Mucosa of descending colon (tissue), 3 donors: ENCODE results near the gene PRELP. TPM values are rescaled to one million over a fixed set of nuclear protein-coding genes. Genes with fewer than 3 reads are reported as not detected.

Source experiments
- ATAC-seq: fragments of 200-7000 bp; cut with Tn5 transposase; one replicate; pipeline ENCODE4 v1.9.1; 2020; ENCODE audit warnings: mild to moderate bottlenecking, moderate library complexity
- DNase-seq, 3 donors: peaks; one replicate each; pipeline ENCODE4 v3.0.0-alpha.2; 2020
- H3K36me3 ChIP-seq: fragments of 200-600 bp; one replicate; pipeline ENCODE4 v1.8.0; 2021; ENCODE audit warnings: low read depth, mild to moderate bottlenecking
- H3K4me1 ChIP-seq: fragments of 200-600 bp; one replicate; pipeline ENCODE4 v1.8.0; 2021; ENCODE audit warnings: low read depth, mild to moderate bottlenecking
- H3K4me3 ChIP-seq: fragments of 200-600 bp; one replicate; pipeline ENCODE4 v1.8.0; 2021; ENCODE audit warnings: mild to moderate bottlenecking
- H3K9me3 ChIP-seq: fragments of 200-600 bp; one replicate; pipeline ENCODE4 v1.8.0; 2021; ENCODE audit warnings: mild to moderate bottlenecking
- intact Hi-C, 2 donors: fragments of 100-400 bp; cut with DNase I in 1 of 2; cut with micrococcal nuclease in 1 of 2; formaldehyde crosslinking; loops; one replicate each; pipeline versions ENCODE4 v1.11.0 to v1.11.1; 2022; cut with DNase I, micrococcal nuclease
- total RNA-seq, 3 donors: library from RNA; stranded (reverse); fragmentation: NEBNext Ultra II Directional in 2 of 3; extraction: Animal tissue kit (Norgen Biotek cat#: 25700) in 2 of 3; gene quantifications; one replicate each; pipeline versions ENCODE4 v1.2.1 to v1.2.4, GENCODE V29; 2021 to 2023
- TF ChIP-seq, protein P1 (sequence below): fragments of 200-600 bp; IDR thresholded peaks from one replicate; pipeline ENCODE4 v1.8.0; 2022; ENCODE audit warnings: antibody characterized with exemption, mild to moderate bottlenecking
- donor health status: DM: no; HTN: no; CAD: no; lungs with moderate emphysema.
- donor health status: DM: no; HTN: no; CAD: no.
- donor health status: DM: no; HTN: yes; CAD: no.

The PRELP gene
- total RNA-seq, 3 donors from 2014 or later: 5.5 to 174 (median 5.6) TPM

DNA sequence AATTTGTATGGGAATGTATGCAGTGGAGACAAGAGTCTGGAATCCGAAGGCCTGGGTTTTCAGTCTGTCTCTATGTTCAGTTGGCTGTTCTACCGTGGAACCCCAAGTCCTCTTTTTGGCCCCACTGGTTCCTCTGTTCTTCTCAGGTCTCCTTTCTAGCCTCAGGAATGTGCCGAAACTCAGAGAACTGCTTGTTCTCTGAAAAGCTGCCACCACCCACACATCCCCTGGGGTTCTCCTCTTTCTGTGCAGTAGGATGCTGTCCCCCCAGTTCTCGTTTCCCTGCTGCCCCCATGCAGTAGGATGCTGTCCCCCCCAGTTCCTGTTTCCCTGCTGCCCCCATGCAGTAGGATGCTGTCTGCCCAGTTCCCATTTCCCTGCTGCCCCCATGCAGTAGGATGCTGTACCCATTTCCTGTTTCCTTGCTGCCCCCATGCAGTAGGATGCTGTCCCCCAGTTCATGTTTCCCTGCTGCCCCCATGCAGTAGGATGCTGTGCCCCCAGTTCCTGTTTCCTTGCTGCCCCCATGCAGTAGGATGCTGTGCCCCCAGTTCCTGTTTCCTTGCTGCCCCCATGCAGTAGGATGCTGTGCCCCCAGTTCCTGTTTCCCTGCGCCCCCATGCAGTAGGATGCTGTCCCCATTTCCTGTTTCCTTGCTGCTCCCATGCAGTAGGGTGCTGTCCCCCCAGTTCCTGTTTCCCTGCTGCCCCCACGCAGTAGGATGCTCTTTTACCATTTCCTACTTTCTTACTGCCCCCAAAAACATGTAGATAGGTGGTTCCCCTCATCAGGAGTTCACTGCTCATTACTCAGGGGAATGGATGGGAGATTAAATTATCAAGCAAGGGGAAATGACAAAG lies 53.6 kb downstream of the PRELP start:
- TF ChIP-seq, protein P1, sequence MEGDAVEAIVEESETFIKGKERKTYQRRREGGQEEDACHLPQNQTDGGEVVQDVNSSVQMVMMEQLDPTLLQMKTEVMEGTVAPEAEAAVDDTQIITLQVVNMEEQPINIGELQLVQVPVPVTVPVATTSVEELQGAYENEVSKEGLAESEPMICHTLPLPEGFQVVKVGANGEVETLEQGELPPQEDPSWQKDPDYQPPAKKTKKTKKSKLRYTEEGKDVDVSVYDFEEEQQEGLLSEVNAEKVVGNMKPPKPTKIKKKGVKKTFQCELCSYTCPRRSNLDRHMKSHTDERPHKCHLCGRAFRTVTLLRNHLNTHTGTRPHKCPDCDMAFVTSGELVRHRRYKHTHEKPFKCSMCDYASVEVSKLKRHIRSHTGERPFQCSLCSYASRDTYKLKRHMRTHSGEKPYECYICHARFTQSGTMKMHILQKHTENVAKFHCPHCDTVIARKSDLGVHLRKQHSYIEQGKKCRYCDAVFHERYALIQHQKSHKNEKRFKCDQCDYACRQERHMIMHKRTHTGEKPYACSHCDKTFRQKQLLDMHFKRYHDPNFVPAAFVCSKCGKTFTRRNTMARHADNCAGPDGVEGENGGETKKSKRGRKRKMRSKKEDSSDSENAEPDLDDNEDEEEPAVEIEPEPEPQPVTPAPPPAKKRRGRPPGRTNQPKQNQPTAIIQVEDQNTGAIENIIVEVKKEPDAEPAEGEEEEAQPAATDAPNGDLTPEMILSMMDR: no peak
- DNase-seq: no peak
- no peak for ATAC-seq
- H3K4me1 ChIP-seq: no peaks in the 10 kb centered on the region
- H3K9me3 ChIP-seq: no peaks in the 10 kb centered on the region
- intact Hi-C loops: no loop called here
- H3K4me3 ChIP-seq: no peak overlapping the region
- H3K36me3 ChIP-seq: no peaks in the 10 kb centered on the region

DNA sequence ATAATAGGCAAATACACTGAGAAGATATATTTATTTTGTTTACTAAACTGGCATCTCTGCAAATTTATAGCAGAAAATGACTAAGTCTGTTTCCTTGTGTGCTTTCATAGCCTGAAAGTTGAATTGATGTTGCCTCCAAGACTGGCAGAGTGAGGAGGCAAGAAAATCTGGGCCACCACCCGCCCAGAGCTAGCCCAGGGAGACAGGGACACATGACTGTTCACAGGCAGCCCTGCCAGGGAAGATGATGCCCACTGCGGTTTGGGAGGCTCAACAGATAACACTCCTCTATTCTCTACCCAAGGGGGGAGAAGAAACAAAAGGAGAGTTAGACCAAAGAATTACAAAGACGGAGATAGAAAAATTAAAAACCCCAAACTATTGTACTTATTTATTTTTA lies 55.5 kb downstream of the PRELP start:
- no peak for DNase-seq
- TF ChIP-seq, protein P1: no peak
- ATAC-seq: no peak
- Histone ChIP-seq H3K9me3 (no peaks in the 10 kb centered on the region), H3K36me3 (no peaks in the 10 kb centered on the region), H3K4me1 (no peaks in the 10 kb centered on the region), H3K4me3 (no peak overlapping the region)
- intact Hi-C loops: no loop called here

DNA sequence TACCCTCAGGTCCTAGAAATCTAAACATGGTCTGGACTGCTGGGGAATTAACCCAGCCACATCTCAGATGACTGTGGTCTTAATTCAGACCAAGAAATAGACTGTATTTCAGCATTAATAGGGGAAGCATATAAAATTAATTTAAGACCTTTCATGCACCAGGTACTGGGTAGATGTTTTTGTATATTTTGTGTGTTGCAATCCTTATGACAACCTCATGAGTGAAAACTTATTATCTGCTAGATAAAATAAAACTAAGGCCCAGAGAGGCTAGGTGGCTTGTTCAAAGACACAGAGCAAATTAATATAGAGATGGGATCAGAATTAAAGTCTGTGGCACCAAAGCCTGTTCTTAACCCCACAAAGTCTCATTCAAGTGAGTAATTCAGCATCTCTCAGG lies 58.4 kb downstream of the PRELP start:
- no peaks in the 10 kb centered on the region for H3K4me1 ChIP-seq
- no peak for DNase-seq
- intact Hi-C loops: no loop called here
- no peak overlapping the region for H3K4me3 ChIP-seq
- TF ChIP-seq, protein P1: no peak
- ATAC-seq: no peak
- no peaks in the 10 kb centered on the region for H3K9me3 ChIP-seq
- H3K36me3 ChIP-seq: no peaks in the 10 kb centered on the region

DNA sequence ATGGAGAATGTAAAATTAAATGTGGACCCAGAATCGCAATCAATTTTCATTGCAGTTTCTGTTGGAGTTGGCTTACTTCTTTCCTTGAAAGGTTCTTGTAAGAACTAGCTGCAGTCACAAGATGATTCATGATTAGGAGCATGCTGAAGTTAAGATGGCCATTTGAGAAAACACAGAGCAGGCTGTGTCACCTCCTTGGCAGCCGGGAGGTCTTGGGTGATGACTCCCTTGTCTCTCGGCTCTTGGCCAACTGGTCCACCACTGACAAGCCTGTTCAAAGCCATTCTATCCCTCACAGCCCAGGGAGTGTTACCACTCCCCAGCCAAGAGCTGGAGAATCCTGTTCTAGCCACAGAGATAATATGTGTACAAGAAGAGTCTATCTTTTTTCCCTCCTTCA lies 58.9 kb downstream of the PRELP start:
- Histone ChIP-seq H3K4me1 (no peaks in the 10 kb centered on the region), H3K36me3 (no peaks in the 10 kb centered on the region), H3K9me3 (no peaks in the 10 kb centered on the region), H3K4me3 (no peak overlapping the region)
- intact Hi-C loops: no loop called here
- TF ChIP-seq, protein P1: no peak
- DNase-seq (no peak), ATAC-seq (no peak)

DNA sequence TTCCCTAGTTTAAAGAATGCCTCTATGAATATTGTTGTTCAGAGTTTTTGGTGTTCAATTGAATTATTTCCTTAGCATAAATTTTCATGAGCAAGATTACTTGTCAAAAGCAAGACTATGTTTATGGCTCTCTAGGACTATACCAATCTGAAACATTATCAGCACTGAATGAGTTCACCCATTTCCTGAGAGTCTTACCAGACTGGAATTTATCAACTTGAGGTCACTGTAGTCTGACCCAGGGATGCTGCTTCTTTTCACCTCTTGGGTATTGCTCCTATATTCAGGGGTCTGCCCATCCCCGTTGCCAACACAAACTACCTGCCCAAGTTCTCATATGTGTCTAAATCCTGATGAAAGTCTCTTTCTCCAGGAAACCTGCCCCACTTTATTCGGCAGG lies 61.0 kb downstream of the PRELP start:
- intact Hi-C loops: no loop called here
- Histone ChIP-seq H3K4me1 (no peaks in the 10 kb centered on the region), H3K36me3 (no peaks in the 10 kb centered on the region), H3K9me3 (no peaks in the 10 kb centered on the region), H3K4me3 (no peak overlapping the region)
- no peak for DNase-seq
- TF ChIP-seq, protein P1: no peak
- no peak for ATAC-seq
